Epithelial cell of proximal tubule (primary cell): ENCODE results near the gene NFKB2. TPM values are rescaled to one million over a fixed set of nuclear protein-coding genes. Genes with fewer than 3 reads are reported as not detected.

ENCODE experiments used
- DNase-seq: peaks from one replicate; pipeline ENCODE4 v3.0.0-alpha.2; 2011; ENCODE audit warnings: low read depth
- H3K4me3 ChIP-seq: 2 replicates; pipeline ENCODE4 v1.5.1; 2011; ENCODE audit warnings: low read depth, mild to moderate bottlenecking, low read length
- CTCF ChIP-seq: conservative IDR thresholded peaks from 2 replicates; pipeline ENCODE4 v1.5.1; 2012; ENCODE audit warnings: low read depth, mild to moderate bottlenecking, low read length
- total RNA-seq: library from RNA; depleted of rRNA; stranded (reverse); fragments of >200 nt; gene quantifications from 2 replicates; pipeline ENCODE4 v1.2.3, GENCODE V29; 2015

The NFKB2 gene
- total RNA-seq, 1 donor from 2014 or later = 84.9 TPM

GRCh38 chr10:102403115-102403514 is 7.6 kb downstream of the NFKB2 start:
- H3K4me3 ChIP-seq = no peak overlapping the region
- DNase-seq = no peak
- TF ChIP-seq CTCF = no peak

- TF ChIP-seq CTCF = no peak
- no peak overlapping the region for H3K4me3 ChIP-seq
- DNase-seq = no peak
These were observed 9.0 kb downstream of the NFKB2 start for GRCh38 chr10:102404361-102405107.

DNA sequence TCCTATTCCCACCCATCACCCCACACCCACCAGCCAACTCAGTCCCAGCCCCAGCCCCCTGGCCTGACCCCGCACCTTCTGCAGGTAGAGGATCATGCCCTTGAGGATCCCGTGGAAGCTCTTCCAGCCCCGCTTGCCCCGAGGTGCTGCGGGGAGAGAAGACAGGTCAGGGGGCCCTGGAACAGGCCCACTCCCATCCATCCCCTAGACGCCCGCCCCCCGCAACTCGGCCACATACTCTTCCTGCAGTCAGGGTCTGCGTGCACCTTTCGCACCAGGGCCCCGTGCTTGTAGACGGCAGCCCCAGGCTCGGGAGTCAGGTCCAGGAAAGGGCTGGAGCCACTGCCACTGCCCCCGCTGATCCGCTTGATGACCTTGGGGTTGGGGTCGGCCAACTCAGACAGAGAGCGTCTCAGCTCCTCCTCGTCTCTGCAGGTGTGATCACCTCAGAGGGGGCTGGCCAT is 9.6 kb downstream of the NFKB2 start:
- no peak for TF ChIP-seq CTCF
- no peak overlapping the region for H3K4me3 ChIP-seq
- DNase-seq = no peak

DNA sequence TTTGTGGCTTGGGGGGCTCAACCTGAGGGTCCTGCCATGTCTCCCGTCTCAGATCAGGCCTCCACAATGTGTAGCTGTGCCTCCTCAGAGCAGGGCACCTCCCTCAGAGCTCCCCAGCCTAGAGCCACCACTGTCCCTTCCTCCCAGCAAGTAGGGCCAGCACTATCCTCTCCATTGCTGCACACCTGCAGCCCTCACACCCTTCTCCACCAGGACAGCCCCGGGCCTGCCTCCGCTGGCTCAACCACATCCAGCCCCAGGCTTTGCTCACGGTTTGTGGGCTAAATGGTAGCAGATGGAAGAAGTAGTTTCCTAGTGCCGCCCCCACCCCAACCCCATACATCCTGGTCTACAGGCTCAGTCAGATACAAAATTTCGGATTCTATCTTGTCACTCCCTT is 10.1 kb downstream of the NFKB2 start:
- no peak for TF ChIP-seq CTCF
- no peak for DNase-seq
- no peak overlapping the region for H3K4me3 ChIP-seq

DNA sequence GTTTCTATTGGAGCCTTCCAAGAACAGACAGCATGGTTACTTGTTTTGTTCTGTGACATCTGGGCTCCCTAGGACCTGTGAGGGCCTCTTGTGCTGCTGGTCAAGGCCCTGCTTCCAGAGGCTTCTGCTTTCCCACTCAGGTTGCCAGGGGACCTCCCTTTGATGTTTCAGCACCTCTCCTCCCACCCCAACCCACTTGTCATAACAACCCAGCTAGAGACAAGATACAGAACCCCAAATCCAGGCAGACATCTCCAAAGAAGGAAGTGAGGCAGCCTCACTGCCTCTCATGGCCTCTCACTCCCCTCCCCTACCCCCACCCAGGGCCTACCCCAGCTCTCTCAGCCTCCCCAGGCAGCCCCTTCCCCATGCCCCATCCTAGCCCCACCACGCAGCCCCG is 11.3 kb downstream of the NFKB2 start:
- DNase-seq = no peak
- no peak for TF ChIP-seq CTCF
- no peak overlapping the region for H3K4me3 ChIP-seq

DNA sequence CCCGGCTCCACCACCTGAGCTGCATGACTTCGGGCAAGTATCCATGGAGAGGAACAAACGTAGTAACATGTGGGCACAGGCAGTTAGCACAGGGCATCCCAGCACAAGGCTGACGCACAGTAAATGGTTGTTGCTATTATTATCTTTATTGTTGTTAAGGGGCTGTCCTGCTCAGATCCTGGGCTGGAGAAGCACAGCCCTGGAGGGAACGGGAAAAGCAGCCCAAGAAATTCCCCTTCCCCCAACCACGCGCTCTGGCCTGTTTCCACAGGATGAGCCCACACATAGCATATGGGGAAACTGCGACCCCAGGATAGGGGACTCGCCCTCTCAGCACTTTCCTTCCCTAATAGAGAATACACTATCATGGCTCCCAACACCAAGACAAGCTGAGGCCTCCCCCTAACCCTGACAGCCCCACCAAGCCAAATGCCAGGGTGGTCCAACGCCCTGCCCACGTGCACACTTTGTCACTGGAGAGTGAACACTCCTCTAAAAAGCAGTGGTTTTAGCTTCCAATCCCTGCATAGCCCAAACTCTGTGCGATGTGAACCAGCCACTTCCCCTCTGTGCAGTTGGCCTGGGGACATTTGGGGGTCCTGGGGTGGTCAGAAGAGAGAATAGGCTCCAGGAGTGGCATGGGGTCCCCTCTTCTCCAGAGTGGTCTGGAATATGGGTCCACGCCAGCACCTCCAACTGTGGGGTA is 12.1 kb downstream of the NFKB2 start:
- no peak overlapping the region for H3K4me3 ChIP-seq
- DNase-seq = no peak
- no peak for TF ChIP-seq CTCF
